ENCODE data around the gene SMG6.

- TF ChIP-seq CTCF (IDR thresholded peaks at IDR 0.05) (peak in 1 of 4 experiments; percentile 6), POLR2A (IDR thresholded peaks at IDR 0.05) (no peak)
Measured at GRCh38 chr17:2051061-2051932, 252.3 kb downstream of the SMG6 start.

Data from uterus (tissue), 2 donors.